ENCODE results near the gene TMEM109. TPM values are rescaled to one million over a fixed set of nuclear protein-coding genes. Genes with fewer than 3 reads are reported as not detected.

TMEM109 gene
- total and polyA plus RNA-seq, 9 of the 15 experiments (the other 6 are each of a cell fraction or from before 2014, with no cell fraction given), result 9.2 to 71.3 (median 30.5) TPM

DNA sequence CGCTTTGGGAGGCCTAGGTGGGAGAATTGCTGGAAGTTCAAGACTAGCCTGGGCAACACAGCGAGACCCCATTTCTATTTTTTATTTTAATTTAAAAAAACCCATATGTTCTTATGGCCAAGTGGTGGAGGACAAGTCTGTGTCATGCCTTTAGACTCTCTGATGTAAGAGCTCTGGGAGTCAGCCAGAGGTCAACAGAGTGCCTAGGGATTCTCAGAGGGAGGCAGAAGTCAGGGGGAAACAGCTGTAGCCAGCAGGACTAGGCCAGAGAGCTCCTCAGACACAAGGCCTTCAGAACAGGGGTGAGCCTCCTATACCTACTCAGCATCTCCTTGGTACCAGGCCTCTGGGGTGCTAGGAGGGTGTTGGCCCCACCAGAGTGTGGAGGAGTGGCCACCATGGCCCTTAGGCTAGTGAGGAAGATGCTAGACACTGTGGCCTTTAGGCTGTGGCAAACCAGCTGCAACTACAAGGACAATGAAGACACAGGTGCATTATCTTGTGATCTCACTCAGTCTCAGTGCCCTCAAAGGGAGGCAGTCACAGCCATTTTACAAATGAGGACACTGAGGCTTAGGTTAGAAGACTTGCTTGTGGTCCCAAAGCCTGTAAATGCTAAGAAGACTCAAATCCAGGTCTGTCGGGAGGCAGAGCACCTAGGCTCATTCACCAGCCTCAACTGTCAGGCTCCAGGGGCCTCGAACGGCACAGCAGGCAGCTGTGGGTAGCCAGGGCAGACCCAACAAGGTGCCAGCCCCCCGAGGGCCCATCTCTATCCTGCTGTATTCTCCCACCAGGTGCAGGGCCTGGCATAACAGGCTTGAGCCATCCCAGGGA, 41.6 kb upstream of the TMEM109 start:
- ChIA-PET CTCF (ENCODE audit: low intra/inter-chr PET ratio) (interaction anchor here (0.5 kb wide), 1 partner anchor 77 kb away, joined by 3 read pairs; no protein-coding TSS in a partner anchor), POLR2A (interaction anchor here (1.1 to 2.1 kb wide), 4 partner anchors 8 to 41 kb away, joined by 3 to 7 read pairs (median 6); partner anchors contain the start of gene TMEM109)
- ATAC-seq (peak; percentile 67), FAIRE-seq (no peak), DNase-seq (ENCODE audit: extremely low read depth in 1 of 4, low spot score in 3 of 4) (no peak)
- Histone ChIP-seq H3K9me3 (replicated peaks; ENCODE audit: control insufficient read depth, insufficient read depth, low read depth, low read length) (no peaks in the 10 kb centered on the region), H3K9ac (ENCODE audit: insufficient read depth in 1 of 2, low read depth in 2 of 2, low read length in 2 of 2) (peak overlapping the region in 1 of 2 experiments; percentile 6; a peak in 1 of 4 replicates), H2AFZ (ENCODE audit: low read depth, low read length) (no peak overlapping the region), H3K27ac (ENCODE audit: extremely low read depth, low read depth, low read length) (no peak overlapping the region), H3K27me3 (ENCODE audit: control insufficient read depth in 2 of 2, insufficient read depth in 2 of 2, low read length in 2 of 2) (no peaks in the 10 kb centered on the region), H3K4me1 (replicated peaks in 1 of 2; ENCODE audit: control insufficient read depth in 2 of 2, insufficient read depth in 2 of 2, low read length in 2 of 2) (peaks cover 6 to 25% of the 10 kb centered on the region in 2 experiments; a peak in 4 of 5 replicates), H3K36me3 (ENCODE audit: control insufficient read depth, insufficient read depth, low read length) (no peaks in the 10 kb centered on the region), H4K20me1 (replicated peaks; ENCODE audit: control insufficient read depth, insufficient read depth, low read length) (no peaks in the 10 kb centered on the region; the same call in 1 of the 2 replicates), H3K9me1 (ENCODE audit: control insufficient read depth, insufficient read depth, low read length) (peaks cover 3% of the 10 kb centered on the region), H3K79me2 (ENCODE audit: control insufficient read depth, insufficient read depth, low read length) (no peaks in the 10 kb centered on the region), H3K4me3 (no peak overlapping the region), H3K4me2 (ENCODE audit: insufficient read depth, low read length) (no peak overlapping the region)
- 57% methylated on average over 6 of the region's 6 CpGs for WGBS (ENCODE audit: insufficient coverage, low coverage, missing lambda C conversion rate)
- in situ Hi-C loops (cut with MboI) (no loop called here), intact Hi-C loops (cut with micrococcal nuclease) (no loop called here)
- no TSS peak for BruUV-seq (replicated peaks)
- TF ChIP-seq MAZ (CRISPR knock-in tag; conservative IDR thresholded peaks at IDR 0.05 in 1 of 2, IDR thresholded peaks at IDR 0.05 in 1 of 2), result no peak
- TF ChIP-seq, protein P1, sequence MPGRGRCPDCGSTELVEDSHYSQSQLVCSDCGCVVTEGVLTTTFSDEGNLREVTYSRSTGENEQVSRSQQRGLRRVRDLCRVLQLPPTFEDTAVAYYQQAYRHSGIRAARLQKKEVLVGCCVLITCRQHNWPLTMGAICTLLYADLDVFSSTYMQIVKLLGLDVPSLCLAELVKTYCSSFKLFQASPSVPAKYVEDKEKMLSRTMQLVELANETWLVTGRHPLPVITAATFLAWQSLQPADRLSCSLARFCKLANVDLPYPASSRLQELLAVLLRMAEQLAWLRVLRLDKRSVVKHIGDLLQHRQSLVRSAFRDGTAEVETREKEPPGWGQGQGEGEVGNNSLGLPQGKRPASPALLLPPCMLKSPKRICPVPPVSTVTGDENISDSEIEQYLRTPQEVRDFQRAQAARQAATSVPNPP (IDR thresholded peaks at IDR 0.05; ENCODE audit: borderline replicate concordance, insufficient read depth, insufficient read length), result no peak
- TF ChIP-seq NR2C2 (CRISPR knock-in tag; IDR thresholded peaks at IDR 0.05), result no peak
- 0 out of 2 replicates have a peak, but pooled peaks have one; percentile 34 for TF ChIP-seq NR2C2 (tag; IDR thresholded peaks at IDR 0.05)
- peak; percentile 7 for TF ChIP-seq DACH1 (IDR thresholded peaks at IDR 0.05; ENCODE audit: partially characterized antibody)
- TF ChIP-seq BRD4 (IDR thresholded peaks at IDR 0.05), result no peak
- TF ChIP-seq, protein P2, sequence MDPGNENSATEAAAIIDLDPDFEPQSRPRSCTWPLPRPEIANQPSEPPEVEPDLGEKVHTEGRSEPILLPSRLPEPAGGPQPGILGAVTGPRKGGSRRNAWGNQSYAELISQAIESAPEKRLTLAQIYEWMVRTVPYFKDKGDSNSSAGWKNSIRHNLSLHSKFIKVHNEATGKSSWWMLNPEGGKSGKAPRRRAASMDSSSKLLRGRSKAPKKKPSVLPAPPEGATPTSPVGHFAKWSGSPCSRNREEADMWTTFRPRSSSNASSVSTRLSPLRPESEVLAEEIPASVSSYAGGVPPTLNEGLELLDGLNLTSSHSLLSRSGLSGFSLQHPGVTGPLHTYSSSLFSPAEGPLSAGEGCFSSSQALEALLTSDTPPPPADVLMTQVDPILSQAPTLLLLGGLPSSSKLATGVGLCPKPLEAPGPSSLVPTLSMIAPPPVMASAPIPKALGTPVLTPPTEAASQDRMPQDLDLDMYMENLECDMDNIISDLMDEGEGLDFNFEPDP (CRISPR knock-in tag; IDR thresholded peaks at IDR 0.05), result no peak
- no peak for TF ChIP-seq ZNF778 (CRISPR knock-in tag; IDR thresholded peaks at IDR 0.05)
- no peak for TF ChIP-seq ZNF586 (CRISPR knock-in tag; conservative IDR thresholded peaks at IDR 0.05)
- no peak for TF ChIP-seq MCM2 (IDR thresholded peaks at IDR 0.05; ENCODE audit: low read depth)
- TF ChIP-seq GATAD2B (IDR thresholded peaks at IDR 0.05; ENCODE audit: borderline replicate concordance), result no peak

All from K562 (cell line).